ENCODE results near the gene IL12RB1.

Gene IL12RB1

DNA sequence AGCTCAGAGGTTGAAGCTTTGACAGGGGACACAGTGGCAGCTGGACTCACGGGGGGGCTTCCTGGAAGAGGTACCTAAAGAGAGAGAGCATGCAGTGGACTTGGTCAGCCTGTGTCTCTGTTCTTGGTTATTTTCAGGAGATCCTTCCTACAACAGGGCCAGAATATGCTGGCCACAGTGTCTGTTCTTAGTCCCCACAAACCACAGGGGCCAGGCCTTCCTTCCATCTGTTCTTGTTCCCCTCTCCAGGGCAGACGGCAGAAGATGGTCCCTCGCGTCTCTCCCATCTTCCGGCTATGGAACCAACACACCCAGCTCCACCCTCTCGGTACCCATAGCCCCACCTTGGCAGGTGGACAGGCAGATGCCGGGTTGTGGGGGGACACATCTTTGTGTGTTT, 35.7 kb upstream of the IL12RB1 start:
- H3K9me3 ChIP-seq (ENCODE audit: control insufficient read depth, low read length): no peaks in the 10 kb centered on the region
- H3K27me3 ChIP-seq (replicated peaks; ENCODE audit: control insufficient read depth, insufficient read depth, low read length, poor library complexity, severe bottlenecking): no peaks in the 10 kb centered on the region
- H3K36me3 ChIP-seq (ENCODE audit: control insufficient read depth, insufficient read depth, low read length): peaks cover 49% of the 10 kb centered on the region
- no peak for DNase-seq
- H3K27ac ChIP-seq (ENCODE audit: insufficient read depth, low read length, poor library complexity, severe bottlenecking): no peak overlapping the region
- H3K4me1 ChIP-seq (ENCODE audit: control insufficient read depth, insufficient read depth, low read length, poor library complexity, severe bottlenecking): peaks cover 19% of the 10 kb centered on the region
- H3K4me3 ChIP-seq (ENCODE audit: insufficient read depth, low read depth, low read length, poor library complexity, severe bottlenecking): no peak overlapping the region

DNA sequence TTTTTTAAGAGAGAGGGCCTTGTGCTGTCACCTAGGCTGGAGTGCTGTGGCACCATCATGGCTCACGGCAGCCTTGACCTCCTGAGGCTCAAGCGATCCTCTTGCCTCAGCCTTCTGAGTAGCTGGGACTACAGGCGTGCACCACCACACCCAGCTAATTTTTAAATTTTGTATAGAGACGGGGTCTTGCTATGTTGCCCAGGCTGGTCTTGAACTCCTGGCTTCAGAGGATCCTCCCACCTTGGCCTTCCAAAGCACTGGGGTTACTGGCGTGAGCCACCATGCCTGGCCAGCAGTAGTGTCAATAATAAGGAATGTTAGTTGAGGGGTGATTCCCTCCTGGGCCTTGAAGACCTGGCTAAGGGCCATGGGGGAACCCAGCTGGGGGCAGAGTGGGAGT, 34.4 kb upstream of the IL12RB1 start:
- no peaks in the 10 kb centered on the region for H3K9me3 ChIP-seq (ENCODE audit: control insufficient read depth, low read length)
- H3K27me3 ChIP-seq (replicated peaks; ENCODE audit: control insufficient read depth, insufficient read depth, low read length, poor library complexity, severe bottlenecking): no peaks in the 10 kb centered on the region
- no peak for DNase-seq
- peak overlapping the region; percentile 77 for H3K27ac ChIP-seq (ENCODE audit: insufficient read depth, low read length, poor library complexity, severe bottlenecking)
- no peak overlapping the region for H3K4me3 ChIP-seq (ENCODE audit: insufficient read depth, low read depth, low read length, poor library complexity, severe bottlenecking)
- peaks cover 46% of the 10 kb centered on the region for H3K36me3 ChIP-seq (ENCODE audit: control insufficient read depth, insufficient read depth, low read length)
- H3K4me1 ChIP-seq (ENCODE audit: control insufficient read depth, insufficient read depth, low read length, poor library complexity, severe bottlenecking): peaks cover 24% of the 10 kb centered on the region

GRCh38 chr19:18120127-18120526, 33.4 kb upstream of the IL12RB1 start:
- Histone ChIP-seq H3K27me3 (replicated peaks; ENCODE audit: control insufficient read depth, insufficient read depth, low read length, poor library complexity, severe bottlenecking) (no peaks in the 10 kb centered on the region), H3K27ac (ENCODE audit: insufficient read depth, low read length, poor library complexity, severe bottlenecking) (peak overlapping the region; percentile 77), H3K36me3 (ENCODE audit: control insufficient read depth, insufficient read depth, low read length) (peaks cover 39% of the 10 kb centered on the region), H3K4me3 (ENCODE audit: insufficient read depth, low read depth, low read length, poor library complexity, severe bottlenecking) (peak overlapping the region; percentile 83), H3K4me1 (ENCODE audit: control insufficient read depth, insufficient read depth, low read length, poor library complexity, severe bottlenecking) (peaks cover 24% of the 10 kb centered on the region), H3K9me3 (ENCODE audit: control insufficient read depth, low read length) (no peaks in the 10 kb centered on the region)
- no peak for DNase-seq

DNA sequence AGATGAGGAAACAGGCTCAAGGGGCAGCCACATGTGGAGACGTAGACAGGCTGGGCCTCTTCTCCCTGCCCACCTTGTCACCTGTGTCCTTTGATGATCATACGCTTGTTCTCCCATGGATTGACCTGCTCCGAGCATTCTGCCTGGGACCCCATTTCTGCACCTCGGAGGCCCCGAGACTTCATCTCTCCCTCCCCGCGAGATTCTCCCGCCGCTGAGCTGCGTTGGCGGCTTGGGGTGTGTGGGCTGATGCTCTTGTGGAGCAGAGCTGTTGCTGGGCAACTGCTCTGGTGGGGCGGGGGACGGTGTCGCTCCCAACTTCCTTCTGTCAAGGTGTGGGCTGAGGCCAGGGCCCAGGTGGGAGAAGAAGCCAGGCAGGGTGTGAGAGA, 33.0 kb upstream of the IL12RB1 start:
- DNase-seq: peak; percentile 27 to 45 (median 39)
- peak overlapping the region; percentile 77 for H3K27ac ChIP-seq (ENCODE audit: insufficient read depth, low read length, poor library complexity, severe bottlenecking)
- peaks cover 35% of the 10 kb centered on the region for H3K36me3 ChIP-seq (ENCODE audit: control insufficient read depth, insufficient read depth, low read length)
- H3K9me3 ChIP-seq (ENCODE audit: control insufficient read depth, low read length): no peaks in the 10 kb centered on the region
- no peaks in the 10 kb centered on the region for H3K27me3 ChIP-seq (replicated peaks; ENCODE audit: control insufficient read depth, insufficient read depth, low read length, poor library complexity, severe bottlenecking)
- H3K4me3 ChIP-seq (ENCODE audit: insufficient read depth, low read depth, low read length, poor library complexity, severe bottlenecking): peak overlapping the region; percentile 83
- peaks cover 24% of the 10 kb centered on the region for H3K4me1 ChIP-seq (ENCODE audit: control insufficient read depth, insufficient read depth, low read length, poor library complexity, severe bottlenecking)

DNA sequence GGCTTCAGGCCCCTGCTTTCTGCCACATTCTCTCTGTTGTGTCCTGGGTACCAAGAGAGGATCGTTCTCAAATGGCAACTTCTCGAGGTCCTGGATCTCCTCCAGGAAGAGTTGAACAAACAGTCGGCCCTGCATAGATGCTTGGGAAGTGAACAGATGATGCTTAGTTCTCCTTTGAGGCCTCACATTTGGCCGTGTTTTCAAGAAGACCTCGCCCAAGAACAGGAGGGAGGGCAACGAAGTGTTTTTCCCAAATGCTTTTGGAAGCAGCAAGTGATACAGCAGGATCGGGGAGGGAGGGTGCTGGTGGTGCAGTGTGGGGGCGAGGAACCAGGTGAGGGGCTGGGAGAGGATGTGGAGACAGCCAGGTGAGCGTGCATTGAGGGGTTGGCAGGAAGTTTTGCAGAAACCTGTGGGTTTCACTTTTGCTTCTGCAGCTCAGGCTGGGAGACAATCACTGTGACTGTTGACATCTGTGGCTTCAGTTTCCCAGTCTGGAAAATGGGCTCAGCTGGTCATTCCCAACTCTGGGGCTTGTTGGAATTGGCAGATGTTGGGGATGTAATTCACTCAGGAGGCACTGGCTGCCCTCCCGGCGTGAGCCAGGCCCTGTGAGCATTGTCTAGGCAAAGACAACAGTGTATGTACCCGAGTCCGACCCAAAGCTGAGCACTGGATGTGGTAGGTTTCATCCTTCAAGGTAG, 32.4 kb upstream of the IL12RB1 start:
- Histone ChIP-seq H3K4me3 (ENCODE audit: insufficient read depth, low read depth, low read length, poor library complexity, severe bottlenecking) (peak overlapping the region; percentile 83), H3K4me1 (ENCODE audit: control insufficient read depth, insufficient read depth, low read length, poor library complexity, severe bottlenecking) (peaks cover 24% of the 10 kb centered on the region), H3K9me3 (ENCODE audit: control insufficient read depth, low read length) (no peaks in the 10 kb centered on the region), H3K27me3 (replicated peaks; ENCODE audit: control insufficient read depth, insufficient read depth, low read length, poor library complexity, severe bottlenecking) (no peaks in the 10 kb centered on the region), H3K27ac (ENCODE audit: insufficient read depth, low read length, poor library complexity, severe bottlenecking) (peak overlapping the region; percentile 77), H3K36me3 (ENCODE audit: control insufficient read depth, insufficient read depth, low read length) (peaks cover 30% of the 10 kb centered on the region)
- DNase-seq: peak in 2 of 3 donors; percentile 29 to 39

DNA sequence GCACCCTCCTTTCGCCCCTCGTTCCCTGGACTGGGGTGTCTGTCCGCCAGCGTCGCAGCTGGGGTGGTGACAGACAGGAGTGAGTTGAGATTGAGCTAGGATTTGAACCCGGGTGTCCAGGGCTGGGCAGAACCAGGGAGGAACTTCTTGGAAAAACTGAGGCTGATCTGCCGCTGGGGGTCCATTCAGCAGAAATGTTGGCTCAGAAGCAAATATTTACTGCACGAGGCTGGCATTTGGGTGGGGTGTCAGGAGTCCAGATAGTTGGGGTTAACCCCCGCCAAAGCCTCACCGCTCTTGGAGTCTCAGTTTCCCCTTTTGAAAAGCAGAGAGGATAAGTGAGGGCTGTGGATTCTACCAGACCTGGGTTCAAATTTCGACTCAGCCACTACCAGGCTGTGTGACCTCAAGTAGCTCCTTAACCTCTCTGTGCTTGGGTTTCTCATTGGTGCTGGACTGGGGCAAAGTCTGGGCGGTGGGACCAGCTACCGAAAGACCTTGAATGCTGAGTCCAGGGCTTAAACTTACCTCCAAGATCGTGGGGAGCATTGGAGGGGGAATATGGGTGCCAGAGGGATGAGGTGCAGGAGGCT, 31.8 kb upstream of the IL12RB1 start:
- no peak for DNase-seq
- Histone ChIP-seq H3K9me3 (ENCODE audit: control insufficient read depth, low read length) (no peaks in the 10 kb centered on the region), H3K4me3 (ENCODE audit: insufficient read depth, low read depth, low read length, poor library complexity, severe bottlenecking) (peak overlapping the region; percentile 83), H3K36me3 (ENCODE audit: control insufficient read depth, insufficient read depth, low read length) (peaks cover 24% of the 10 kb centered on the region), H3K27me3 (replicated peaks; ENCODE audit: control insufficient read depth, insufficient read depth, low read length, poor library complexity, severe bottlenecking) (no peaks in the 10 kb centered on the region), H3K4me1 (ENCODE audit: control insufficient read depth, insufficient read depth, low read length, poor library complexity, severe bottlenecking) (peaks cover 24% of the 10 kb centered on the region), H3K27ac (ENCODE audit: insufficient read depth, low read length, poor library complexity, severe bottlenecking) (peak overlapping the region; percentile 77)

DNA sequence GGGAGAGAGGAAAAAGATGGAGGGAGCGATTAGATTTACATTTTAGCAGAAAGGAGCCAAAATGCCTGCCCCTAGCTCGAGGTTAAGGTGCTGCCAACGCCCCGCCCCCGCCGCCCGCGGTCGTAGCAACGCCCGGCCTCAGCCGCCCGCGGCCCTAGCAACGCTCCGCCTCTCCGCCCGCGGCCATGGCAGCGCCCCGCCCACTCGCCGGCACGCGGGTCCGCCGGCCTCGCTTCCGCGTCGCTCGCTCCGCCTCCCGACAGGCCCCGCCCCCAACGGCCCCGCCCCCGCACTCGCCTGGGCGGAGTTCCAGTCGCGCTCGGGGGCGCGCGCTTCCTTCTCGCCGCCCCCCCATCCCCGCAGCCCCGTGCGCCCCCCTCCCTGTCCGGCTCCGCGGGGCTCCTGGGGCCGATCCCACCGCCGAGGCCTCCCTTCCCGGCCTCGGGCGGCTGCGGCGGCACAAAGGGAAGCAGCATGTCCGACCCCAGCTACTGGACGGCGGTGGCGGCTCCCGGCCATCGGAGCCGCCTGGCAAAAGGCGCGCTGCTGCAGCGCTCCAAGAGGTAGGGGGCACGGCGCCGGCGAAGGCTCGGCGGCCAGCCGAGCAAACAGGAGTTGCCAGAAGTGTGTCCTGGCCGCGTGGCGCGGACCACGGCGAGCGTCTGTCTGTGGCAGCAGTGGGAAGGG, 31.1 kb upstream of the IL12RB1 start:
- Histone ChIP-seq H3K9me3 (ENCODE audit: control insufficient read depth, low read length) (no peaks in the 10 kb centered on the region), H3K4me1 (ENCODE audit: control insufficient read depth, insufficient read depth, low read length, poor library complexity, severe bottlenecking) (peaks cover 24% of the 10 kb centered on the region), H3K36me3 (ENCODE audit: control insufficient read depth, insufficient read depth, low read length) (peaks cover 17% of the 10 kb centered on the region), H3K27me3 (replicated peaks; ENCODE audit: control insufficient read depth, insufficient read depth, low read length, poor library complexity, severe bottlenecking) (no peaks in the 10 kb centered on the region), H3K27ac (ENCODE audit: insufficient read depth, low read length, poor library complexity, severe bottlenecking) (peak overlapping the region; percentile 77), H3K4me3 (ENCODE audit: insufficient read depth, low read depth, low read length, poor library complexity, severe bottlenecking) (peak overlapping the region; percentile 83)
- peak; percentile 91 to 93 (median 92) for DNase-seq

- Histone ChIP-seq H3K4me1 (ENCODE audit: control insufficient read depth, insufficient read depth, low read length, poor library complexity, severe bottlenecking) (peaks cover 24% of the 10 kb centered on the region), H3K27ac (ENCODE audit: insufficient read depth, low read length, poor library complexity, severe bottlenecking) (peak overlapping the region; percentile 60), H3K27me3 (replicated peaks; ENCODE audit: control insufficient read depth, insufficient read depth, low read length, poor library complexity, severe bottlenecking) (no peaks in the 10 kb centered on the region), H3K9me3 (ENCODE audit: control insufficient read depth, low read length) (no peaks in the 10 kb centered on the region), H3K36me3 (ENCODE audit: control insufficient read depth, insufficient read depth, low read length) (peaks cover 12% of the 10 kb centered on the region), H3K4me3 (ENCODE audit: insufficient read depth, low read depth, low read length, poor library complexity, severe bottlenecking) (peak overlapping the region; percentile 39)
- DNase-seq: no peak
These were observed 30.6 kb upstream of the IL12RB1 start for GRCh38 chr19:18117364-18117691.

DNA sequence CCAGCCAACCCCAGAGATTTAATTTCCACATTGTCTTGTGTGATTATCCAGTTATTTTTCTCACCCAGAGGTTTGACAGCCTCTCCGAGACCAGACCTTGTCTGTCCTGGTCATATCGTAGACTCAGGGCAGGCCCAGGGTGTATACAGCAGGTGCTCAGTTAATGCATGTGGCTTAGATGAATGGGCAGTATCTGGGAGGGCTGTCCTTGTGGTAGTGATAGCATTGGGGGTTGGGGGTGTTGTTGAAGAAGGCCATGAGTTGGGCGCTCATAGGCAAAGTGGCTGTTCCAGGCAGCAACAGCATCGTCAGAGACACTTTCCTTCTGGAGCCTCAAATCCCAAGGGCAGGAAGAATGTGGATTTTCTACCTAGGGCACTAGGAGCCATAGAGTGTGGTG, 27.7 kb upstream of the IL12RB1 start:
- Histone ChIP-seq H3K9me3 (ENCODE audit: control insufficient read depth, low read length) (no peaks in the 10 kb centered on the region), H3K36me3 (ENCODE audit: control insufficient read depth, insufficient read depth, low read length) (peaks cover 3% of the 10 kb centered on the region), H3K27ac (ENCODE audit: insufficient read depth, low read length, poor library complexity, severe bottlenecking) (no peak overlapping the region), H3K4me1 (ENCODE audit: control insufficient read depth, insufficient read depth, low read length, poor library complexity, severe bottlenecking) (peaks cover 27% of the 10 kb centered on the region), H3K27me3 (replicated peaks; ENCODE audit: control insufficient read depth, insufficient read depth, low read length, poor library complexity, severe bottlenecking) (no peaks in the 10 kb centered on the region), H3K4me3 (ENCODE audit: insufficient read depth, low read depth, low read length, poor library complexity, severe bottlenecking) (no peak overlapping the region)
- no peak for DNase-seq

GRCh38 chr19:18113827-18114226, 27.1 kb upstream of the IL12RB1 start:
- H3K4me3 ChIP-seq (ENCODE audit: insufficient read depth, low read depth, low read length, poor library complexity, severe bottlenecking): no peak overlapping the region
- H3K27ac ChIP-seq (ENCODE audit: insufficient read depth, low read length, poor library complexity, severe bottlenecking): no peak overlapping the region
- H3K4me1 ChIP-seq (ENCODE audit: control insufficient read depth, insufficient read depth, low read length, poor library complexity, severe bottlenecking): peaks cover 27% of the 10 kb centered on the region
- peaks cover 3% of the 10 kb centered on the region for H3K36me3 ChIP-seq (ENCODE audit: control insufficient read depth, insufficient read depth, low read length)
- no peaks in the 10 kb centered on the region for H3K9me3 ChIP-seq (ENCODE audit: control insufficient read depth, low read length)
- no peaks in the 10 kb centered on the region for H3K27me3 ChIP-seq (replicated peaks; ENCODE audit: control insufficient read depth, insufficient read depth, low read length, poor library complexity, severe bottlenecking)
- no peak for DNase-seq
